Jurkat, Clone E6-1 (cell line): ENCODE data around the gene NDC80.
"Not testable (repeated sequence)": the region's sequence is repeated elsewhere in the genome, so short reads cannot be mapped to it uniquely, and the experiment has no call there.

Experiments
- DNase-seq: peaks from one replicate; pipeline ENCODE4 v3.0.0-alpha.2; 2011; ENCODE audit warnings: low read depth, low spot score
- H3K4me3 ChIP-seq: 2 replicates; pipeline ENCODE4 v1.5.1; 2011; ENCODE audit warnings: mild to moderate bottlenecking, low read length, control low read depth, moderate library complexity

NDC80 gene

DNA sequence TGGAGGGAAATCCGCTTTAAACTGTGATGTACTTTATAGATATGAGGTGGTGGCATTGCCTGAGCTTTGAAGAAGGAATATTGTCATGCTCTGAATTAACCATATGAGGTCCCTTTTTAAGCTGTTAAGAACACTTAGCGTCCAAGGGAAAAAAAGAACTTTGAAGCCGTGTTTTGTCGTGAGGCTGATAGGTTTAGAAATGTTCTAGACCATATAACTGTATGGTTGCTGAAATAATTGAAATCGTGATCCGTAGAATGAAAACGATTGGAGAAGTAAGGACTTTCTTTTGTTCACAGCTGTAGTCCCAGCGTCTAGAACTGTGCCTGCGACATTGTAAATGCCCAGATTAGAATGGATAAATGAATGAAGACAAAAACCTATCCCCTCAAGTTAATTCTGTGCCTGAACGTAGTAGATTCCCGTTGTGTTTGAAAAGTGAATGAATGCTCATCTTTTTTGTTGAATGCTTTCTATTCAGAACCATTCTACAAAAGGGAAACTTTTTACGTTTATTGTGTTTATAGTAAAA is 85.7 kb downstream of the NDC80 start:
- peak; percentile 46 for DNase-seq
- peak overlapping the region; percentile 74 for H3K4me3 ChIP-seq

DNA sequence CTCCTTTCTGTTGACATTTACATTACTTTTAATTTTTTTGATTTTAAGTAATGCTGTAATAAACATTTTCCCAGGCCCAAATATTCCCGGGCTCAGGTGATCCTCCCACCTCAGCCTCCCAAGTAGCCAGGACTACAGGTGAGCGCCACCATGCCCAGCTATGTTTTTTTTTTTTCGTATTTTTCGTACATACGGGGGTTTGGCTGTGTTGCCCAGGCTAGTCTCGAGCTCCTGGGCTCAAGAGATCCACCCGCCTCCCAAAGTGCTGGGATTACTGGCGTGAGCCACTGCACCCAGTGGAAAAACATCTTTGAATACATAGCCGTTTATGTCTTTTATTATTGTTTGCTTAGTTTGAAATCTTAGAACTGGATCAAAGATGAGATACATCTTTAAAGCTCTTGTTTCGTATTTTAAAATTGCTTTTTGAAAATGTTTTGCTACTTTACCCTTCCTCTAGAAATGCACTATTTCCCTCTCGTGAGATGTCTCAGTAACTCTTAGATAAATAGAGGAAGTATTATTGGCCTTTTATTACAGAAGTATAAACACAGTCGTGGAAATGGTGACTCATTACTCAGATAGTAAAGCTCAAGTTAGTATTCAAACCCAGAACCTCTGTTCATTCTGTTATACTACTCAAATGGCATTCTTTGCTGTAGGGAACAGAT is 86.6 kb downstream of the NDC80 start:
- no peak for DNase-seq
- no peak overlapping the region for H3K4me3 ChIP-seq

DNA sequence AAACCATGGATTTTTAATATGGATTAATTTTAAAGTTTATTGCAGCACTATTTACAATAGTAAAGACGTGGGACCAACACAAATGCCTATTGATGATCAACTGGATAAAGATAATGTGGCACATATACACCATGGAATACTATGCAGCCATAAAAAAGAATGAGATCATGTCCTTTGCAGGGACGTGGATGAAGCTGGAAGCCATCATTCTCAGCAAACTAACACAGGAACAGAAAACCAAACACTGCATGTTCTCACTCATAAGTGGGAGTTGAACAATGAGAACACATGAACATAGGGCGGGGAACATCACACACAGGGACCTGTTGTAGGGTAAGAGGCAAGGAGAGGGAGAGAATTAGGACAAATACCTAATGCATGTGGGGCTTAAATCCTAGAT is 89.5 kb downstream of the NDC80 start:
- not testable (repeated sequence) for H3K4me3 ChIP-seq

DNA sequence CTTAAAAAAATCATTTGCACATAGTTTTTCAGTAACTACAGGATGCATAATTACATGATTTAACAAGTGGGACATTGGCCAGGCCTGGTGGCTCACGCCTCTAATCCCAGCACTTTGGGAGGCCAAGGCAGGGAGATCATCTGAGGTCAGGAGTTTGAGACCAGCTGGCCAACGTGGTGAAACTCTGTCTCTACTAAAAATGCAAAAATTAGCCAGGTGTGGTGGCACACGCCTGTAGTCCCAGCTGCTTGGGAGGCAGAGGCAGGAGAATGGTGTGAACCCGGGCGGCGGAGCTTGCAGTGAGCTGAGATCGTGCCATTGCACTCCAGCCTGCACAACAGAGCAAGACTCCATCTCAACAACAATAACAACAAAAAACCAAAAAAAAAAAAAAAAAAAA is 90.9 kb downstream of the NDC80 start:
- not testable (repeated sequence) for DNase-seq, H3K4me3 ChIP-seq

More for the DNA sequence above, 89.5 kb downstream of the NDC80 start:
- not testable (repeated sequence) for DNase-seq

DNA sequence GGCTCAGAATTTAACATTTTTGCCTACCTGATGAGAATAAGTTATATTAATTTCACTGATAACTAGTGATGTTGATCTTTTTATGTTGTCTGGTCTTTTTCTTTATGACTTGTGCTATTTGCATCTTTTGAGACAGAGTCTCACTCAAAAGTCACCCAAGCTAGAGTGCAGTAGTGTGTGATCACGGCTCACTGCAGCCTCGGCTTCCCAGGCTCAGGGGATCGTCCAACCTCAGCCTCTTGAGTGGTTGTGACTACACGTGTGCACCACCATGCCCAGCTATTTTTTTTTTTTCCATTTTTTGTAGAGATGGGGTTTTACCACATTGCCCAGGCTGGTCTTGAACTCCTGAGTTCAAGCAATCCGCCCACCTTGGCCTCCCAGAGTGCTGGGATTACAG is 91.6 kb downstream of the NDC80 start:
- no peak overlapping the region for H3K4me3 ChIP-seq
- no peak for DNase-seq
